GM12873 (cell line): ENCODE results near the gene NAALADL1.

Experiments
- CTCF ChIP-seq: IDR thresholded peaks from 2 replicates; pipeline ENCODE4 v1.5.1; 2012; ENCODE audit warnings: low read depth, mild to moderate bottlenecking, moderate library complexity, low read length, control low read depth; ENCODE audit not compliant: insufficient read depth; ENCODE audit errors: missing control alignments

The NAALADL1 gene

DNA sequence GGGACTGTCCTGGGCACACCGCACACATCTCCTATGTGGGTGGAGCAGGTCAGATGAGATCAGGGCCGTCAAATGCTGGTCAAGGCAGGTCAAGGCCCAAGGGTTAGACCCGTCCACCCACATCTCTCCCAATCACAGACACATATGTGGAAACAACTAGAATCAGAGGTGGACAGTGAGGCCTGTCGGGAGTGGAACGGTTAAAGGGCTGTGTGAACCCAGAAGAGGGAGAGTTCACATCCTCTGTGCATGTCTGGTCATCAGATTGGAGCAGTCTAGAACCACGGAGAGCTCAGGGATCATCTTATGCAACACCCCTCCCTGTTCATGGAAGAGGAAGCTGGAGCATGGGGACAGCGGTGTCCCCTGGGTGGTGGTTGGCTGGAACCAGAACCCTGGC lies 38.5 kb downstream of the NAALADL1 start:
- no peak for TF ChIP-seq CTCF

GRCh38 chr11:65017937-65018336 lies 40.4 kb downstream of the NAALADL1 start:
- no peak for TF ChIP-seq CTCF

DNA sequence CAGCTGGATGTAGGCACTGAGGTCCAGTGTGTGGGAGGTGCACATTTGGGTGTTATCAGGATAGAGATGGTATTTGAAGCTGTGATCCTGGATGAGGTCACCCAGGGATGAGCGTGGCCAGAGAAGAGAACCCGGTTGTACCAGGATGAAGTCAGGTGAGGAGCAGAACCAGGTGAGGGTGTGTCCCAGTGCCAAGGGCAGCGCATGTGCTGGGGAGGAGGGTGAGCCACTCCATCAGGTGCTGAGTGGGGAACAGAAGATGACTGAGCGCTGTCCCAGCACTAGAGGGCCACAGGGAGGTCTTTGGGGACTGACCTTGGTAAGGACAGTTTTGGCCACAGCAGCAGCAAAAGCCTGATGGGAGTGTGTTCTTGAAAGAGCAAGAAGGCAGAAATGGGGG lies 41.6 kb downstream of the NAALADL1 start:
- peak; percentile 11 for TF ChIP-seq CTCF

- no peak for TF ChIP-seq CTCF
These were observed 43.6 kb downstream of the NAALADL1 start for GRCh38 chr11:65014726-65015227.

GRCh38 chr11:65013888-65014725 lies 44.2 kb downstream of the NAALADL1 start, which contains the start of gene ARL2:
ARL2 (plus strand) TSS chr11:65014160; CDS start chr11:65014208, 48 bp downstream.
- peak; percentile 69 for TF ChIP-seq CTCF

GRCh38 chr11:65013130-65013887 lies 45.0 kb downstream of the NAALADL1 start:
- peak; percentile 71 for TF ChIP-seq CTCF

- no peak for TF ChIP-seq CTCF
These were observed 49.5 kb downstream of the NAALADL1 start for GRCh38 chr11:65008873-65009272.
